ENCODE measurements around the gene AMFR.
"Not testable (repeated sequence)": the region's sequence is repeated elsewhere in the genome, so short reads cannot be mapped to it uniquely, and the experiment has no call there.

The AMFR gene

DNA sequence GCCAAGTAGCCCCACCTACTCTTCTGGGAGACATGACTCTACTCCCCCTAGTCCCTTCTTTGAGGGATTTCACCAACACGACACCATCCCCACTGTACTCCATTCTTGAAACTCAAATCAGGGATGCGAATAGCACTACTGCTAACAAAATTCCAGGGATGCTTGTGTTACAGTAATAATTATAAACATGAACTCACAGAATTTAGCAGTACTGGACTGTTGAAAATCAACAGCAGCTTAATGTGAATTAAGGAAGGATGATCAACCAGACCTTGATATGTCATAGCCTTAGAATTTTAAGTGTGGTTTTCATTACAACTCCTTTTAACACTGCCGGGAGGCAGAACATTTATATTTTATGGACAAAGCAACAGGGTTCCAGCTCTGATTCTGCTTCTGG lies 37.9 kb downstream of the AMFR start:
- TF ChIP-seq, protein P1, sequence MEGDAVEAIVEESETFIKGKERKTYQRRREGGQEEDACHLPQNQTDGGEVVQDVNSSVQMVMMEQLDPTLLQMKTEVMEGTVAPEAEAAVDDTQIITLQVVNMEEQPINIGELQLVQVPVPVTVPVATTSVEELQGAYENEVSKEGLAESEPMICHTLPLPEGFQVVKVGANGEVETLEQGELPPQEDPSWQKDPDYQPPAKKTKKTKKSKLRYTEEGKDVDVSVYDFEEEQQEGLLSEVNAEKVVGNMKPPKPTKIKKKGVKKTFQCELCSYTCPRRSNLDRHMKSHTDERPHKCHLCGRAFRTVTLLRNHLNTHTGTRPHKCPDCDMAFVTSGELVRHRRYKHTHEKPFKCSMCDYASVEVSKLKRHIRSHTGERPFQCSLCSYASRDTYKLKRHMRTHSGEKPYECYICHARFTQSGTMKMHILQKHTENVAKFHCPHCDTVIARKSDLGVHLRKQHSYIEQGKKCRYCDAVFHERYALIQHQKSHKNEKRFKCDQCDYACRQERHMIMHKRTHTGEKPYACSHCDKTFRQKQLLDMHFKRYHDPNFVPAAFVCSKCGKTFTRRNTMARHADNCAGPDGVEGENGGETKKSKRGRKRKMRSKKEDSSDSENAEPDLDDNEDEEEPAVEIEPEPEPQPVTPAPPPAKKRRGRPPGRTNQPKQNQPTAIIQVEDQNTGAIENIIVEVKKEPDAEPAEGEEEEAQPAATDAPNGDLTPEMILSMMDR (IDR thresholded peaks at IDR 0.05; ENCODE audit: low read depth, low read length), result no peak
- DNase-seq (ENCODE audit: low read depth, low spot score), result no peak
- H3K4me3 ChIP-seq (ENCODE audit: low read depth, low read length), result no peak overlapping the region
- in situ Hi-C loops (cut with HindIII; ENCODE audit: low sequenced_read_pairs), result no loop called here

DNA sequence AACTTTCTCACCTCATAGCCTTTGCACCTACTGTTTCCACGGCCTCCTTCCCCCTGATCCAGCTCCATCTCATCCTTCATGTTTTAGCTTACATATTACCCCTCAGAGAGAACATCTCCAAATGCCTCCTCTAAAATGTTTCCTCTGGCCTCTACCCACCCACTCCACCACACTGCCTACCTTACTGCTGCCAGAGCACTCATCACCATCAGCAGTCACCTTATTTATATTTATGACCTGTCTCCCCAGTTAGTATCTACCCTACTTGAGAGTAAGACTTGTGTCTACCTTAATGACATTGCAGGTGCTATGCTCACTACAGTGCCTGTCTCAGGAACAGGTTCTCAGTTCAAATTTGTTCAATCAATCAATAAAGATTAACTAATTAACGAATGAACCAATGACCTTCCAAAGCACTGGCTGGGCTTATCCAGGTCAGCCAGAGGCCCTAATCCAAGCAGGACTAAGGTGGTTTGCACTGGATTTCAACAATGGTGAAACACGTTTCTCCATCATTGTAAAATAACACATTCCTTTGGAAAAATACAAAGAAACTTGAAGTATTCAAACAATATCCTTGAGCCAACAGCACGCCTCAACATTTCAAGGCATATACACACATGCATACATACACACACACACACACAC lies 41.1 kb downstream of the AMFR start:
- in situ Hi-C loops (cut with HindIII; ENCODE audit: low sequenced_read_pairs), result no loop called here
- DNase-seq (ENCODE audit: low read depth, low spot score), result no peak
- TF ChIP-seq, protein P1 (IDR thresholded peaks at IDR 0.05; ENCODE audit: low read depth, low read length), result no peak
- H3K4me3 ChIP-seq (ENCODE audit: low read depth, low read length), result no peak overlapping the region

DNA sequence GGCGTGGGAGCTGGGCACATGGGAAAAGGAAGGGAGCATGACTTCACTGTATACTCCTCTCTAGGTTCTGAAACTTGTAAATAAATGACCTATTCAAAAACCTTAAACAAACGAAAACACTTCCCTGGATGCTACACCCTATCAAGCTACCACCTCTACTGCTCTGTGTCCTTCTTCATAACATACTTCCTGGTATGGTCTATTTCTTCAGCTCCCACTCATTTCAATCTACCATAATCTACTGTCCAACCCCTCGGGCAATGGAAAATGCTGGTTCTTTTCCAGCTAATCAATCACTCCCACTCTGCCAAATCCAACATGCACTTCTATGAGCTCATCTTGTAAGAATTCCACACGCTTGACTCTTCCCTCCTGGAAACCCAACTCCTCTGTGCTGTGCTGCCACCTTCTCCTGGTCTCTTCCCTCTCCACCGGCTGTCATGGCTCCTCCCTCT lies 42.4 kb downstream of the AMFR start:
- DNase-seq (ENCODE audit: low read depth, low spot score), result peak; percentile 38
- no peak overlapping the region for H3K4me3 ChIP-seq (ENCODE audit: low read depth, low read length)
- TF ChIP-seq, protein P1 (IDR thresholded peaks at IDR 0.05; ENCODE audit: low read depth, low read length), result no peak
- in situ Hi-C loops (cut with HindIII; ENCODE audit: low sequenced_read_pairs), result no loop called here

DNA sequence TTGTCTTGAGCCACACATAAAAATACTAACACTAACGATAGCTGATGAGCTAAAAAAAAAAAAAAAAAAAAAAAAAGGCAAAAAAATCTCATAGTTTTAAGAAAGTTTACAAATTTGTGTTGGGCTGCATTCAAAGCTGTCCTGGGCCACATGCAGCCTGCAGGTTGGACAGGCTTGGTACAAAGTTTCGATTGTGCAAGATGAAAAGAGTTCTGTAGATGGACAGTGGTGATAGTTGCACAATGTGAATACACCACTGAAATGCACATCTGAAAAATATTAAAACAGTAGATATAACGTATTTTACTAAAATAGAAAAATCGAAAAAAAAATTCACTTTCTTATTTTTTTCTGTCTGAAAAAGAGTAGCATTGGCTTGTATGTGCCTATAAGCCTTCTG lies 42.9 kb downstream of the AMFR start:
- no peak for DNase-seq (ENCODE audit: low read depth, low spot score)
- TF ChIP-seq, protein P1 (IDR thresholded peaks at IDR 0.05; ENCODE audit: low read depth, low read length), result no peak
- H3K4me3 ChIP-seq (ENCODE audit: low read depth, low read length), result no peak overlapping the region
- in situ Hi-C loops (cut with HindIII; ENCODE audit: low sequenced_read_pairs), result no loop called here

DNA sequence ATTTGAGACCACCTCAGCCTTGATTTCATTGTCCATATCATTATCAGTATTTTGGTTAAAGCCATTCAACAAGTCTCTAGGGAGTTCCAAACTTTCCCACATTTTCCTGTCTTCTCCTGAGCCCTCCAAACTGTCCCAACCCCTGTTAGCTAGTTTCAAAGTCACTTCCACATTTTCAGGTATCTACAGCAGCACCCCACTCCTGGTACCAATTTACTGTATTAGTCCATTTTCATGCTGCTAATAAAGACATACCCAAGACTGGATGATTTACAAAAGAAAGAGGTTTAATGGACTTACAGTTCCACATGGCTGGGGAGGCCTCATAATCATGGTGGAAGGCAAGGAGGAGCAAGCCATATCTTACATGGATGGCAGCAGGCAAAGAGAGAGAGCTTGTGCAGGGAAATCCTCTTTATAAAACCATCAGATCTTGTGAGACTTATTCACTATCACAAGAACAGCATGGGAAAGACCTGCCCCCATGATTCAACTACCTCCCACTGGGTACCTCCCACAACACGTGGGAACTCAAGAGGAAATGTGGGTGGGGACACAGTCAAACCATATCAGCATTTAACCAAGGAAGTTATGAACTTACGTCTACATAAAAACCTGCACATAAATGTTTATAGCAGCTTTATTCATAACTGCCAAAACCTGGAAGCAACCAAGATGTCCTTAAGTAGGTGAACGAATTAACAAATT lies 44.4 kb downstream of the AMFR start:
- in situ Hi-C loops (cut with HindIII; ENCODE audit: low sequenced_read_pairs); H3K4me3 ChIP-seq (ENCODE audit: low read depth, low read length); DNase-seq (ENCODE audit: low read depth, low spot score): not testable (repeated sequence)

DNA sequence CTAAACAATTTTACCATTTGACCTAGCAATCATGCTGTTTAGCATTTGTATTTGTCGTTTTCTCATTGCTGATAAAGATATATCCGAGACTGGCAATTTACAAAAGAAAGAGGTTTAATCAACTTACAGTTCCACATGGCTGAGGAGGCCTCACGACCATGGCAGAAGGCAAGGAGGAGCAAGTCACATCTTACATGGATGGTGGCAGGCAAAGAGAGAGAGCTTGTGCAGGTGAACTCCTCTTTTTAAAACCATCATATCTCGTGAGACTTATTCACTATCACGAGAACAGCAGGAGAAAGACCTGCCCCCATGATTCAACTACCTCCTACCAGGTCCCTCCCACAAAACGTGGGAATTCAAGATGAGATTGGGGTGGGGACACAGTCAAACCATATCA lies 46.3 kb downstream of the AMFR start:
- in situ Hi-C loops (cut with HindIII; ENCODE audit: low sequenced_read_pairs); H3K4me3 ChIP-seq (ENCODE audit: low read depth, low read length); DNase-seq (ENCODE audit: low read depth, low spot score): not testable (repeated sequence)

DNA sequence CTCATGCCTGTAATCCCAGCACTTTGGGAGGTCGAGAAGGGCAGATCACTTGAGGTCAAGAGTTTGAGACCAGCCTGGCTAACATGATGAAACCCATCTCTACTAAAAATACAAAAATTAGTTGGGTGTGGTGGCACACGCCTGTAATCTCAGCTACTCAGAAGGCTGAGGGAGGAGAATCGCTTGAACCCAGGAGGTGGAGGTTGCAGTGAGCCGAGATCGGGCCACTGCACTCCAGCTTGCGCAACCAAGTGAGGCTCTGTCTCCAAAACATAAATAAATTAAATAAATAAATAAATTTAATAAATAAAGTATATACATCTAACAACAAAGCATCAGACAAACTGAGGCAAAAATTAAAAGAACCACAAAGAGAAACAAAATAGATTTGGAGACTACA lies 49.6 kb downstream of the AMFR start:
- in situ Hi-C loops (cut with HindIII; ENCODE audit: low sequenced_read_pairs); DNase-seq (ENCODE audit: low read depth, low spot score): not testable (repeated sequence)

DNA sequence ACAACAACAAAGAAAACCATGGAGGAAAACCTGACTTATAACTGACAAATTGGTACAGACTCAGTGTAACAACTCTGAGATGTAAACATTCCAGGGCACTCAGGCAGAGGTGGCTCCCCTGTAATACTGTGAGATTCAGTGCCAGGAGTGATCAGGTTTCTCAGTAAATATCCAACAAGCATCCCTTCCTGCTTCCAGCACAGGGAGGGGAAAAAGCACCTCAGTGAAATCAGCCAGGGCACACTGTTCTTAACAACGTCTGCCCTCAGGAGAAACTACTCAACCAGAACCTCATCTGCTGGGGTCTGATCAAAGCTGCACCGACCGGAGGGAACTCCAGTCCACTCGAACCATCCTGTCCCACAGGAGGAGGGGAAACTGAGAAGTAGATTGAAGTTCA lies 52.3 kb downstream of the AMFR start:
- in situ Hi-C loops (cut with HindIII; ENCODE audit: low sequenced_read_pairs), result no loop called here
- no peak overlapping the region for H3K4me3 ChIP-seq (ENCODE audit: low read depth, low read length)
- no peak for DNase-seq (ENCODE audit: low read depth, low spot score)
- TF ChIP-seq, protein P1 (IDR thresholded peaks at IDR 0.05; ENCODE audit: low read depth, low read length), result no peak

More for the DNA sequence above, 49.6 kb downstream of the AMFR start:
- H3K4me3 ChIP-seq (ENCODE audit: low read depth, low read length), result not testable (repeated sequence)
